ENCODE results near the gene IL22RA1. TPM values are rescaled to one million over a fixed set of nuclear protein-coding genes. Genes with fewer than 3 reads are reported as not detected.

IL22RA1 gene
- total and polyA plus RNA-seq, 7 donors: 0.16 to 18.5 (median 7.2) TPM; not detected in 2

GRCh38 chr1:24119489-24119858 is 23.5 kb downstream of the IL22RA1 start:
- H3K4me1 ChIP-seq: peaks cover 0 to 13% (median 10%) of the 10 kb centered on the region in 4 donors
- H3K4me3 ChIP-seq: no peak overlapping the region
- DNase-seq: no peak
- TF ChIP-seq POLR2A (IDR thresholded peaks at IDR 0.05): no peak
- no peaks in the 10 kb centered on the region for H3K9me3 ChIP-seq
- H3K36me3 ChIP-seq: no peaks in the 10 kb centered on the region
- no peak overlapping the region for H3K27ac ChIP-seq
- peaks cover 0 to 13% (median 0%) of the 10 kb centered on the region in 3 donors for H3K27me3 ChIP-seq
- intact Hi-C loops (cut with DNase I): loop anchor here (10.0 kb wide), 1 partner anchor 345 kb away; the partner anchor contains the start of gene PITHD1
- WGBS, 2 donors: 31 to 62% methylated on average over 5 of the region's 5 CpGs

- peaks cover 0 to 13% (median 0%) of the 10 kb centered on the region in 3 donors for H3K27me3 ChIP-seq
- intact Hi-C loops (cut with DNase I): loop anchor here (10.0 kb wide), 1 partner anchor 344 kb away; the partner anchor contains the start of gene PITHD1
Measured at GRCh38 chr1:24118410-24119242, 24.3 kb downstream of the IL22RA1 start.

GRCh38 chr1:24117722-24118409 is 25.1 kb downstream of the IL22RA1 start:
- Histone ChIP-seq H3K9me3 (no peaks in the 10 kb centered on the region), H3K4me3 (no peak overlapping the region), H3K4me1 (peaks cover 0 to 13% (median 10%) of the 10 kb centered on the region in 4 donors), H3K27me3 (peaks cover 0 to 13% (median 0%) of the 10 kb centered on the region in 3 donors), H3K36me3 (no peaks in the 10 kb centered on the region), H3K27ac (no peak overlapping the region)
- DNase-seq: no peak
- 56 to 80% methylated on average over 14 of the region's 14 CpGs for WGBS, 2 donors
- TF ChIP-seq POLR2A (IDR thresholded peaks at IDR 0.05): no peak
- no peak for TF ChIP-seq CTCF (IDR thresholded peaks at IDR 0.05)
- TF ChIP-seq POLR2AphosphoS5 (IDR thresholded peaks at IDR 0.05): no peak
- TF ChIP-seq EP300 (IDR thresholded peaks at IDR 0.05): no peak
- intact Hi-C loops (cut with DNase I): loop anchor here (10.0 kb wide), 1 partner anchor 343 kb away; the partner anchor contains the start of gene PITHD1

More at GRCh38 chr1:24118410-24119242, 24.3 kb downstream of the IL22RA1 start:
- no peak for TF ChIP-seq POLR2AphosphoS5 (IDR thresholded peaks at IDR 0.05)
- no peak for TF ChIP-seq EP300 (IDR thresholded peaks at IDR 0.05)
- no peak for TF ChIP-seq POLR2A (IDR thresholded peaks at IDR 0.05)
- TF ChIP-seq CTCF (IDR thresholded peaks at IDR 0.05): no peak
- H3K9me3 ChIP-seq: no peaks in the 10 kb centered on the region
- peaks cover 0 to 13% (median 10%) of the 10 kb centered on the region in 4 donors for H3K4me1 ChIP-seq
- H3K36me3 ChIP-seq: no peaks in the 10 kb centered on the region
- 31 to 66% methylated on average over 8 of the region's 8 CpGs for WGBS, 2 donors
- DNase-seq: no peak
- H3K4me3 ChIP-seq: no peak overlapping the region
- H3K27ac ChIP-seq: no peak overlapping the region

- intact Hi-C loops (cut with DNase I): loop anchor here (10.0 kb wide), 1 partner anchor 342 kb away; the partner anchor contains the start of gene PITHD1
- TF ChIP-seq EP300 (IDR thresholded peaks at IDR 0.05) (no peak), POLR2AphosphoS5 (IDR thresholded peaks at IDR 0.05) (no peak), CTCF (IDR thresholded peaks at IDR 0.05) (no peak), POLR2A (IDR thresholded peaks at IDR 0.05) (no peak)
- DNase-seq: no peak
- Histone ChIP-seq H3K4me3 (no peak overlapping the region), H3K27ac (no peak overlapping the region), H3K9me3 (no peaks in the 10 kb centered on the region), H3K27me3 (peaks cover 0 to 13% (median 0%) of the 10 kb centered on the region in 3 donors), H3K36me3 (no peaks in the 10 kb centered on the region), H3K4me1 (peaks cover 0 to 20% (median 16%) of the 10 kb centered on the region in 4 donors)
- WGBS, 2 donors: 95 to 98% methylated on average over 2 of the region's 2 CpGs
Measured at GRCh38 chr1:24117132-24117531, 25.8 kb downstream of the IL22RA1 start.

GRCh38 chr1:24114753-24115152 is 28.2 kb downstream of the IL22RA1 start:
- intact Hi-C loops (cut with DNase I): loop anchor here (10.0 kb wide), 1 partner anchor 340 kb away; the partner anchor contains the start of gene PITHD1

More at GRCh38 chr1:24114753-24115152, 28.2 kb downstream of the IL22RA1 start:
- TF ChIP-seq POLR2A (IDR thresholded peaks at IDR 0.05) (no peak), EP300 (IDR thresholded peaks at IDR 0.05) (no peak), POLR2AphosphoS5 (IDR thresholded peaks at IDR 0.05) (no peak), CTCF (IDR thresholded peaks at IDR 0.05) (no peak)
- H3K9me3 ChIP-seq: no peaks in the 10 kb centered on the region
- H3K27ac ChIP-seq: no peak overlapping the region
- WGBS, 2 donors: 85 to 91% methylated on average over 6 of the region's 6 CpGs
- peaks cover 0 to 13% (median 0%) of the 10 kb centered on the region in 3 donors for H3K27me3 ChIP-seq
- H3K4me1 ChIP-seq: peaks cover 0 to 14% (median 9%) of the 10 kb centered on the region in 4 donors
- DNase-seq: no peak
- H3K4me3 ChIP-seq: no peak overlapping the region
- no peaks in the 10 kb centered on the region for H3K36me3 ChIP-seq
